Measurements from ENCODE around the gene CBLL1.
A peak's percentile ranks its signal among the peaks of the same experiment; 100 is the strongest.

CBLL1 gene, protein sequence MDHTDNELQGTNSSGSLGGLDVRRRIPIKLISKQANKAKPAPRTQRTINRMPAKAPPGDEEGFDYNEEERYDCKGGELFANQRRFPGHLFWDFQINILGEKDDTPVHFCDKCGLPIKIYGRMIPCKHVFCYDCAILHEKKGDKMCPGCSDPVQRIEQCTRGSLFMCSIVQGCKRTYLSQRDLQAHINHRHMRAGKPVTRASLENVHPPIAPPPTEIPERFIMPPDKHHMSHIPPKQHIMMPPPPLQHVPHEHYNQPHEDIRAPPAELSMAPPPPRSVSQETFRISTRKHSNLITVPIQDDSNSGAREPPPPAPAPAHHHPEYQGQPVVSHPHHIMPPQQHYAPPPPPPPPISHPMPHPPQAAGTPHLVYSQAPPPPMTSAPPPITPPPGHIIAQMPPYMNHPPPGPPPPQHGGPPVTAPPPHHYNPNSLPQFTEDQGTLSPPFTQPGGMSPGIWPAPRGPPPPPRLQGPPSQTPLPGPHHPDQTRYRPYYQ

DNA sequence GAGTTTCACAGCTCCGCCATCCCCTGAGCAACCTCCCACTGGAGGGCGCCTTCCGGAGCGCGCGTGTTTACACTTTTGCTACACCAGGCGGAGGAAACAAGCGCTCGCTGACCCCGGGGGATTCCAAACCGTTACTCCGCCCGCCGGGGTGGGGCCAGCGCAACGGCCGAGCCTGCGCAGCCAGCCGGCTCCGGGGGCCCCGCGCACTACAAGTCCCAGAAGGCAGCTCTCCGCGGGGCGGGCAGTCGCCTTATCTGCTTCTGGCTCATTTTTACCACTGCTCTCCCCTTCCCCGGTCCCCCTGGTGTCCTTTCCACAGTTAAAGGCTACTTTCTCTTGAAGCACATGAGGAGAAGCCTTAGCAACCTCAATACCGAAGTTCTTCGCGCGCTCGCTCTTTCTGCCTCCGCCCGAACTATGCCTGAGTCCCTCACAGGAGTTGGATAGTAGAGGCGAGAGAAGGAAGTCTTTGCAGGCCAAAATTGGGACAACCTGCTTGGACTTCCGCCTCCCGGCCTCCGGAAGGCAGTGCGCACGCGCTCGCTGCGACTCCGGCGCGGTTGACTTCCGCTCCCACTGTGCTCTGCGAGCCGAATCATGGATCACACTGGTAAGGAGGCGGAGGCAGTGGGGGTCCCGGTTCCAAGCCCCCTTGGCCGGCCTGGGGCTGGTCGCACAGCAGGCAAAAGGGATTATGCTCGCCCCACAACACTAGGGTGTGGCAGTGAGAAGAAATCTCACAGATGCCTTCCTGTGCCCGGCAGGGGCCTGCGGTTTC is at the start of gene CBLL1:
TSS of gene CBLL1 (plus strand) at position 576 of the 778 bp plus-strand sequence. CDS start at position 598, 22 bp downstream.
- Histone ChIP-seq H3K36me3 (ENCODE audit: insufficient read depth, insufficient read length, low read length) (peaks cover 17% of the 10 kb centered on the region), H3K4me3 (ENCODE audit: insufficient read length, low read depth) (peak within 1 kb of the TSS; percentile 95), H3K9ac (ENCODE audit: insufficient read length, low read depth) (peak within 1 kb of the TSS; percentile 97), H3K27me3 (ENCODE audit: insufficient read depth, insufficient read length) (no peaks in the 10 kb centered on the region), H3K9me3 (ENCODE audit: insufficient read depth, low read length) (no peaks in the 10 kb centered on the region), H3K4me1 (ENCODE audit: insufficient read depth, insufficient read length) (no peaks in the 10 kb centered on the region)
- TF ChIP-seq YY1 (IDR thresholded peaks at IDR 0.05; ENCODE audit: insufficient read depth, insufficient read length) (no peak), ZNF274 (IDR thresholded peaks at IDR 0.05; ENCODE audit: low read depth, low read length) (no peak), SUZ12 (IDR thresholded peaks at IDR 0.05; ENCODE audit: extremely low read depth, insufficient read depth, insufficient read length) (no peak)
- DNase-seq (ENCODE audit: low read depth, low spot score): peak; percentile 89

DNA sequence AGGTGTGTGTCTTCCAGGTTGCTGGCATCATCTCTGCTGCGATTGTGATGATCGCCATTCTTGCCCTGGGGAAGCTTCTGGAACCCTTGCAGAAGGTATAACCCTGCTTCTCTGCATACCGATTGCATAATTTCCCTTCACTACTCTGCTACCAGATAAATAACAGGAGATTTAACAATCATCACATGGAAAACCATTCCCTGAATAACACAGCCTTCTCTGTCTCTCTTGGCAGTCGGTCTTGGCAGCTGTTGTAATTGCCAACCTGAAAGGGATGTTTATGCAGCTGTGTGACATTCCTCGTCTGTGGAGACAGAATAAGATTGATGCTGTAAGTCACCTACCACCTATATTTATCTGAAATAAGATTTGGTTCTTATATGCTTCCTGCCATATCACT is 49.6 kb upstream of the CBLL1 start:
- Histone ChIP-seq H3K4me3 (ENCODE audit: insufficient read length, low read depth) (no peak overlapping the region), H3K9me3 (ENCODE audit: insufficient read depth, low read length) (no peaks in the 10 kb centered on the region), H3K27me3 (ENCODE audit: insufficient read depth, insufficient read length) (no peaks in the 10 kb centered on the region), H3K9ac (ENCODE audit: insufficient read length, low read depth) (no peak overlapping the region), H3K36me3 (ENCODE audit: insufficient read depth, insufficient read length, low read length) (no peaks in the 10 kb centered on the region), H3K4me1 (ENCODE audit: insufficient read depth, insufficient read length) (no peaks in the 10 kb centered on the region)
- DNase-seq (ENCODE audit: low read depth, low spot score): no peak
- TF ChIP-seq SUZ12 (IDR thresholded peaks at IDR 0.05; ENCODE audit: extremely low read depth, insufficient read depth, insufficient read length) (no peak), YY1 (IDR thresholded peaks at IDR 0.05; ENCODE audit: insufficient read depth, insufficient read length) (no peak), ZNF274 (IDR thresholded peaks at IDR 0.05; ENCODE audit: low read depth, low read length) (no peak)

DNA sequence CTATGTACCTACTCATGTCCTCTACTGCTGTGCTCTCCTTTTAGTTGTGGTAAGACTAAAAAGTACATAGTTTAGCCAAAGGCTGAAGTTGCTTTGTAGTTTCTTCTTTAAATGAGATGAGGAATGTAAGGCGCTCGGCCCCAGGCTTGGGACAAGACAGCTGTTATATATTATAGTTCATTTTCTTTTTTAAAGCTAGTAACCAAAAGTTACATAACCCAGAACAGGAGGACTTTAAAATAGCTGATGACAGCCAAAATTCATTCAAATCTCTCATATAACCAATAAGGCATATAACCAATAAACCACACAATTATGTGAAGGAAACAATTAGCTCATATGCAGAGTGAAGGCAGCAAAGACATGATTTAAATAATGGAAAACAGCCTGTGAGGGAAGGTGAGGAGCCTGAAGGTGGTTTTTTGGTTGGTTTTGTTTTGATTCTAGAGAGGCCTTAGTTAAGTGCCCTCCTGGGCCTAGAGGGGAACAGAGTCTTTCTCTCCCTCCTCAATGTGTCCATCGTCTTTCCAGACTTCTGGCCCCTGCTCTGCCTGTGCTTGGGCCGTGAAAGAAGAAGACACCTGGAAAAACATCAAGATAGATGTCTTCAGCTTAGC is 47.5 kb upstream of the CBLL1 start:
- no peak for TF ChIP-seq SUZ12 (IDR thresholded peaks at IDR 0.05; ENCODE audit: extremely low read depth, insufficient read depth, insufficient read length)
- no peak for TF ChIP-seq ZNF274 (IDR thresholded peaks at IDR 0.05; ENCODE audit: low read depth, low read length)
- TF ChIP-seq YY1 (IDR thresholded peaks at IDR 0.05; ENCODE audit: insufficient read depth, insufficient read length): no peak
- Histone ChIP-seq H3K9ac (ENCODE audit: insufficient read length, low read depth) (no peak overlapping the region), H3K4me3 (ENCODE audit: insufficient read length, low read depth) (no peak overlapping the region), H3K36me3 (ENCODE audit: insufficient read depth, insufficient read length, low read length) (no peaks in the 10 kb centered on the region), H3K9me3 (ENCODE audit: insufficient read depth, low read length) (no peaks in the 10 kb centered on the region), H3K27me3 (ENCODE audit: insufficient read depth, insufficient read length) (no peaks in the 10 kb centered on the region), H3K4me1 (ENCODE audit: insufficient read depth, insufficient read length) (no peaks in the 10 kb centered on the region)
- DNase-seq (ENCODE audit: low read depth, low spot score): no peak

DNA sequence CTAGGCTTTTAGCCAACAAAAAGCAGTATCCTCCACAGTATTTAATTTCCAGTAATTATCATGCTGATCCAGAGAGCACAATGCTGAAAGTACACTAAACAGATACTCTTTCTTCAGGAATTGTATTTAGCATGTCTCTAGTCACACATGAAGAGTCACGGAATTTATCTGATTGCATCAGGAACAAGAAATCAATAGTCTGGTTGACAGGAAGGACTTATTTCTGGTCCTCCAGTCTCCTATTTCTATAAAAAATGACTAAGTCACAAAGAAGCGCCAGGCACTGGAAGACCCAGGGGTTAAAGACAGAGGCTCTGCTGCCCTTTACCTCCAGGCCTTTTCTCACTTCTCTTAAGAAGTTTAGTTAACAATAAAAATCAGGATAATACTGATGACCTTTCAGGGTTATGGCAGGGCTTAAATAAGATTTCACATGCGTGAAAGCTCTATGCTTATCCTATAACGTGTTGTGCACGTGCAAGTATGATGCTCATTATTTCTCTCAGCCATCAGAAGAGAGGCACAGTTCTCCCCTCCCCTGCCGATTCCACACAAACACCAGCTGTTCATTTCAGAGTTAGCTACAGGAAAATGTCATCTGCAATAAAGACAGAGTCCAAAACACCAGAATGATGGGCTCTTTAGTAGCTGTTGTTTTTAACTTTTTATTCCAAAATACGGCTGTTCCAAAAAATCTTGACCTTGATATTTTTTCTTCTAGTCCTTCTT is 46.5 kb upstream of the CBLL1 start:
- TF ChIP-seq ZNF274 (IDR thresholded peaks at IDR 0.05; ENCODE audit: low read depth, low read length): no peak
- TF ChIP-seq YY1 (IDR thresholded peaks at IDR 0.05; ENCODE audit: insufficient read depth, insufficient read length): no peak
- DNase-seq (ENCODE audit: low read depth, low spot score): no peak

DNA sequence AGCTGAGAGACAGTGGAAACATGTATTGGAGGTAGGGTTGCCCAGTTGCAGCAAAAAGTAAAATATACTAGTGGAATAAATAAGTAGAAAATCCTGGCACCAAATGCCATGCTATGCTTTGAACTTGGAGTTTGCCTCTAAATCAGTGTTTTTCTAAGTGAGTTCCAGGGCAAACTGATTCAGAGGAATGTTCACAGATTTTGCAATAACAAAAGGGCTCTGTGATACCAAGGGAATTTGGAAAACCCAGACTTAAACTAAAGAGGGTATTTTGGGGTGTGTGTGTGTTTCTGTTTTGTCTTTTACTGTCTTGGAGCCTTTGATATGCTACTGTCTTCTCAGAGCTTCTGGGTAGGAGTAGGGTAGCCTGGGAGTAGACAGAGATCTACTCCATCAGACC is 43.4 kb upstream of the CBLL1 start:
- Histone ChIP-seq H3K4me1 (ENCODE audit: insufficient read depth, insufficient read length) (no peaks in the 10 kb centered on the region), H3K9me3 (ENCODE audit: insufficient read depth, low read length) (no peaks in the 10 kb centered on the region), H3K36me3 (ENCODE audit: insufficient read depth, insufficient read length, low read length) (no peaks in the 10 kb centered on the region), H3K27me3 (ENCODE audit: insufficient read depth, insufficient read length) (no peaks in the 10 kb centered on the region), H3K9ac (ENCODE audit: insufficient read length, low read depth) (no peak overlapping the region), H3K4me3 (ENCODE audit: insufficient read length, low read depth) (no peak overlapping the region)
- TF ChIP-seq SUZ12 (IDR thresholded peaks at IDR 0.05; ENCODE audit: extremely low read depth, insufficient read depth, insufficient read length): no peak
- TF ChIP-seq ZNF274 (IDR thresholded peaks at IDR 0.05; ENCODE audit: low read depth, low read length): no peak
- no peak for TF ChIP-seq YY1 (IDR thresholded peaks at IDR 0.05; ENCODE audit: insufficient read depth, insufficient read length)
- DNase-seq (ENCODE audit: low read depth, low spot score): no peak

More for the DNA sequence above, 46.5 kb upstream of the CBLL1 start:
- no peaks in the 10 kb centered on the region for H3K36me3 ChIP-seq (ENCODE audit: insufficient read depth, insufficient read length, low read length)
- H3K4me1 ChIP-seq (ENCODE audit: insufficient read depth, insufficient read length): no peaks in the 10 kb centered on the region
- H3K9ac ChIP-seq (ENCODE audit: insufficient read length, low read depth): no peak overlapping the region
- H3K4me3 ChIP-seq (ENCODE audit: insufficient read length, low read depth): no peak overlapping the region
- H3K27me3 ChIP-seq (ENCODE audit: insufficient read depth, insufficient read length): no peaks in the 10 kb centered on the region
- no peaks in the 10 kb centered on the region for H3K9me3 ChIP-seq (ENCODE audit: insufficient read depth, low read length)

DNA sequence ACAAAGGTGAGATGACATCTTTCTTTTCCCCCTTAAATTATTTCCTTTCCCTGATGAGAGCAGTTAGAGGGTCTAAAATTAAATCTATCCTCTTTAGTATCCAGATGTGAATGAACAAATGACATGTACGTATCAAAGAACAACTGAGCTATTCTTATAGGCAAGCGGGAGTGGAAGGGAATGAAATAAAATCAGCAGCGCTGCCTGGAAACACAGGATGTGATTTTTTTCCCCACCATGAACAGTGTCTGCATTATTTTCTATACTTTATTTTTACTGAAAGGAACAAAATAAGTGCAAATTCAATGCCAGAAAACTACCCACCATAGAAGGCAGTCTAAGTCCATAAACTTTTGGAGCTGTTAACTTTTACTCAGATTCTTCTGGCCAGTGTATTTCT is 42.8 kb upstream of the CBLL1 start:
- Histone ChIP-seq H3K9me3 (ENCODE audit: insufficient read depth, low read length) (no peaks in the 10 kb centered on the region), H3K27me3 (ENCODE audit: insufficient read depth, insufficient read length) (no peaks in the 10 kb centered on the region), H3K9ac (ENCODE audit: insufficient read length, low read depth) (no peak overlapping the region), H3K36me3 (ENCODE audit: insufficient read depth, insufficient read length, low read length) (no peaks in the 10 kb centered on the region), H3K4me1 (ENCODE audit: insufficient read depth, insufficient read length) (no peaks in the 10 kb centered on the region), H3K4me3 (ENCODE audit: insufficient read length, low read depth) (no peak overlapping the region)
- DNase-seq (ENCODE audit: low read depth, low spot score): no peak
- TF ChIP-seq ZNF274 (IDR thresholded peaks at IDR 0.05; ENCODE audit: low read depth, low read length) (no peak), YY1 (IDR thresholded peaks at IDR 0.05; ENCODE audit: insufficient read depth, insufficient read length) (no peak), SUZ12 (IDR thresholded peaks at IDR 0.05; ENCODE audit: extremely low read depth, insufficient read depth, insufficient read length) (no peak)

Measured in NT2/D1 (cell line).